Measurements from ENCODE around the gene LRFN4.
A peak's percentile ranks its signal among the peaks of the same experiment; 100 is the strongest.

Gene LRFN4

DNA sequence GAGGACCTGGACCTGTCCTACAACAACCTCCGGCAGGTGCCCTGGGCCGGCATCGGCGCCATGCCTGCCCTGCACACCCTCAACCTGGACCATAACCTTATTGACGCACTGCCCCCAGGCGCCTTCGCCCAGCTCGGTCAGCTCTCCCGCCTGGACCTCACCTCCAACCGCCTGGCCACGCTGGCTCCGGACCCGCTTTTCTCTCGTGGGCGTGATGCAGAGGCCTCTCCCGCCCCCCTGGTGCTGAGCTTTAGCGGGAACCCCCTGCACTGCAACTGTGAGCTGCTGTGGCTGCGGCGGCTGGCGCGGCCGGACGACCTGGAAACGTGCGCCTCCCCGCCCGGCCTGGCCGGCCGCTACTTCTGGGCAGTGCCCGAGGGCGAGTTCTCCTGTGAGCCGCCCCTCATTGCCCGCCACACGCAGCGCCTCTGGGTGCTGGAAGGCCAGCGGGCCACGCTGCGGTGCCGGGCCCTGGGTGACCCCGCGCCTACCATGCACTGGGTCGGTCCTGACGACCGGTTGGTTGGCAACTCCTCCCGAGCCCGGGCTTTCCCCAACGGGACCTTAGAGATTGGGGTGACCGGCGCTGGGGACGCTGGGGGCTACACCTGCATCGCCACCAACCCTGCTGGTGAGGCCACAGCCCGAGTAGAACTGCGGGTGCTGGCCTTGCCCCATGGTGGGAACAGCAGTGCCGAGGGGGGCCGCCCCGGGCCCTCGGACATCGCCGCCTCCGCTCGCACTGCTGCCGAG is 1.5 kb downstream of the LRFN4 start:
- TF ChIP-seq, protein P1, sequence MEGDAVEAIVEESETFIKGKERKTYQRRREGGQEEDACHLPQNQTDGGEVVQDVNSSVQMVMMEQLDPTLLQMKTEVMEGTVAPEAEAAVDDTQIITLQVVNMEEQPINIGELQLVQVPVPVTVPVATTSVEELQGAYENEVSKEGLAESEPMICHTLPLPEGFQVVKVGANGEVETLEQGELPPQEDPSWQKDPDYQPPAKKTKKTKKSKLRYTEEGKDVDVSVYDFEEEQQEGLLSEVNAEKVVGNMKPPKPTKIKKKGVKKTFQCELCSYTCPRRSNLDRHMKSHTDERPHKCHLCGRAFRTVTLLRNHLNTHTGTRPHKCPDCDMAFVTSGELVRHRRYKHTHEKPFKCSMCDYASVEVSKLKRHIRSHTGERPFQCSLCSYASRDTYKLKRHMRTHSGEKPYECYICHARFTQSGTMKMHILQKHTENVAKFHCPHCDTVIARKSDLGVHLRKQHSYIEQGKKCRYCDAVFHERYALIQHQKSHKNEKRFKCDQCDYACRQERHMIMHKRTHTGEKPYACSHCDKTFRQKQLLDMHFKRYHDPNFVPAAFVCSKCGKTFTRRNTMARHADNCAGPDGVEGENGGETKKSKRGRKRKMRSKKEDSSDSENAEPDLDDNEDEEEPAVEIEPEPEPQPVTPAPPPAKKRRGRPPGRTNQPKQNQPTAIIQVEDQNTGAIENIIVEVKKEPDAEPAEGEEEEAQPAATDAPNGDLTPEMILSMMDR (IDR thresholded peaks at IDR 0.05; ENCODE audit: unreplicated experiment in 3 of 3), result no peak
- Mint-ChIP-seq H3K4me3 (peak overlapping the region; percentile 79 to 86 (median 85)), H3K27me3 (ENCODE audit: low read depth) (no peaks in the 10 kb centered on the region), H3K36me3 (ENCODE audit: low read depth) (no peaks in the 10 kb centered on the region), H3K27ac (no peak overlapping the region), H3K9me3 (no peaks in the 10 kb centered on the region), H3K4me1 (peaks cover 10% of the 10 kb centered on the region)

DNA sequence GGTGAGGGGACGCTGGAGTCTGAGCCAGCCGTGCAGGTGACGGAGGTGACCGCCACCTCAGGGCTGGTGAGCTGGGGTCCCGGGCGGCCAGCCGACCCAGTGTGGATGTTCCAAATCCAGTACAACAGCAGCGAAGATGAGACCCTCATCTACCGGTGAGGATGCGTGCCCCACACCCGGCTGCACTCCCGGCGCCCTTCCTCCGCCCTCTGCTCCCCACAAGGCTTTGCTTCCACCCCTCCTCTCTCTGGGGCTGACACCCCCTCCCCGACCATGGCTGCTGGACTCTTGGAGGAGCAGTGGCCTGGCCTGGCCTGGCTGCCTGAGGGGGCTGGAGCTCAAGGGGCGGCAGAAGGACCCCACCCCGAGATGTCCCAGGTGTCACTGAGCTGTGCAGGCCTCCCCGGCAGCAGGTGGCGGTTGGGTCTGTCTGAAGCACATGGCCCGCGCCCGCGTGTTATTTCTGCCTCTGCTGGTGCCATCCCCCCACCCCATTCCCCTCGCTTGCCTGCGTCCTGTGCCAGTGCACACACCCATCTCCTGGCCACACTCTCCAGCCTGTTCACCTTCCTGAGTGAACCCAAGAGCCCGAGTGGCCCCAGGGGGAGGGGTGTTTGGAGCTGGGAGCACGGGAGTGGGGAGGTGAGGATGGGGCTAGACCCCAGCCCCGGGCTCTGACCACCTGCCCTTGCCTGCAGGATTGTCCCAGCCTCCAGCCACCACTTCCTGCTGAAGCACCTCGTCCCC is 2.2 kb downstream of the LRFN4 start:
- Mint-ChIP-seq H3K4me1 (peaks cover 10% of the 10 kb centered on the region), H3K36me3 (ENCODE audit: low read depth) (no peaks in the 10 kb centered on the region), H3K27ac (no peak overlapping the region), H3K27me3 (ENCODE audit: low read depth) (no peaks in the 10 kb centered on the region), H3K9me3 (no peaks in the 10 kb centered on the region), H3K4me3 (peak overlapping the region; percentile 34 to 64 (median 48))
- TF ChIP-seq, protein P1 (IDR thresholded peaks at IDR 0.05; ENCODE audit: unreplicated experiment in 3 of 3), result no peak

DNA sequence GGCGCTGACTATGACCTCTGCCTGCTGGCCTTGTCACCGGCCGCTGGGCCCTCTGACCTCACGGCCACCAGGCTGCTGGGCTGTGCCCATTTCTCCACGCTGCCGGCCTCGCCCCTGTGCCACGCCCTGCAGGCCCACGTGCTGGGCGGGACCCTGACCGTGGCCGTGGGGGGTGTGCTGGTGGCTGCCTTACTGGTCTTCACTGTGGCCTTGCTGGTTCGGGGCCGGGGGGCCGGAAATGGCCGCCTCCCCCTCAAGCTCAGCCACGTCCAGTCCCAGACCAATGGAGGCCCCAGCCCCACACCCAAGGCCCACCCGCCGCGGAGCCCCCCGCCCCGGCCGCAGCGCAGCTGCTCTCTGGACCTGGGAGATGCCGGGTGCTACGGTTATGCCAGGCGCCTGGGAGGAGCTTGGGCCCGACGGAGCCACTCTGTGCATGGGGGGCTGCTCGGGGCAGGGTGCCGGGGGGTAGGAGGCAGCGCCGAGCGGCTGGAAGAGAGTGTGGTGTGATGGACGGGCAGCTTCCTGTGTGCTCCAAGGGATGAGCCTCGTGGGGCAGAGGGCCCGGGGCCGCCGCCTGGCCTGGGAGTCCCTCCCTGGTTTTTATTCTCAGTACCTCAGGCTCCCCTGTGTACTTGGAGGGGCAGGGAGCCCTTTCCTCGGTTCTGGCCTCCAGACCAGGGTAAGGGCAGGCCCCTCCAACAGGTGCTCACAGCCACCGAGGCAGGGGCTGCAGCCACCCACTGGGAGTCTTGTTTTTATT is 3.0 kb downstream of the LRFN4 start:
- TF ChIP-seq, protein P1 (IDR thresholded peaks at IDR 0.05; ENCODE audit: unreplicated experiment in 3 of 3), result no peak
- Mint-ChIP-seq H3K36me3 (ENCODE audit: low read depth) (no peaks in the 10 kb centered on the region), H3K4me1 (peaks cover 13% of the 10 kb centered on the region), H3K27me3 (ENCODE audit: low read depth) (no peaks in the 10 kb centered on the region), H3K4me3 (no peak overlapping the region), H3K27ac (no peak overlapping the region), H3K9me3 (no peaks in the 10 kb centered on the region)

DNA sequence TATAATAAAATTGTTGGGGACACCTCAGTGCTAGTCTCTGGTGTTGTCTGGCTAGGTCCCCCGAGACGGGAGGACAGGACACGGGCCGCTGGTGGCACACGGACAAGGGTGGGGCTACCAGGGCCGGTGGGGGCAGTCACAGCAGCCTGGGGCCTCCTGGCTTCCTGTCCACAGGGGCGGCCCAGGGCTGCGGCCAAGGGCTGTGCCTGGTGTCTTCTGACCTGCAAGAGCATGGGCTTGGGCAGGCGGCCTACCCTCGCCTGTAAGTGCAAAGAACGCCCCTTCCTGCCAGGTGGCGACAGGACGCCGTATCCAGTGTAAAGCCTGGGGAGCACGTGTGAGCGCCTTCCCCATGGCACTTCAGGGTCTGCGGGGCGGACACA is 3.6 kb downstream of the LRFN4 start:
- no peaks in the 10 kb centered on the region for H3K9me3 Mint-ChIP-seq
- no peaks in the 10 kb centered on the region for H3K36me3 Mint-ChIP-seq (ENCODE audit: low read depth)
- H3K27ac Mint-ChIP-seq, result no peak overlapping the region
- no peaks in the 10 kb centered on the region for H3K27me3 Mint-ChIP-seq (ENCODE audit: low read depth)
- TF ChIP-seq, protein P1 (IDR thresholded peaks at IDR 0.05; ENCODE audit: unreplicated experiment in 3 of 3), result no peak
- H3K4me3 Mint-ChIP-seq, result peak overlapping the region in 2 of 3 experiments; percentile 32 to 42
- peaks cover 12% of the 10 kb centered on the region for H3K4me1 Mint-ChIP-seq

DNA sequence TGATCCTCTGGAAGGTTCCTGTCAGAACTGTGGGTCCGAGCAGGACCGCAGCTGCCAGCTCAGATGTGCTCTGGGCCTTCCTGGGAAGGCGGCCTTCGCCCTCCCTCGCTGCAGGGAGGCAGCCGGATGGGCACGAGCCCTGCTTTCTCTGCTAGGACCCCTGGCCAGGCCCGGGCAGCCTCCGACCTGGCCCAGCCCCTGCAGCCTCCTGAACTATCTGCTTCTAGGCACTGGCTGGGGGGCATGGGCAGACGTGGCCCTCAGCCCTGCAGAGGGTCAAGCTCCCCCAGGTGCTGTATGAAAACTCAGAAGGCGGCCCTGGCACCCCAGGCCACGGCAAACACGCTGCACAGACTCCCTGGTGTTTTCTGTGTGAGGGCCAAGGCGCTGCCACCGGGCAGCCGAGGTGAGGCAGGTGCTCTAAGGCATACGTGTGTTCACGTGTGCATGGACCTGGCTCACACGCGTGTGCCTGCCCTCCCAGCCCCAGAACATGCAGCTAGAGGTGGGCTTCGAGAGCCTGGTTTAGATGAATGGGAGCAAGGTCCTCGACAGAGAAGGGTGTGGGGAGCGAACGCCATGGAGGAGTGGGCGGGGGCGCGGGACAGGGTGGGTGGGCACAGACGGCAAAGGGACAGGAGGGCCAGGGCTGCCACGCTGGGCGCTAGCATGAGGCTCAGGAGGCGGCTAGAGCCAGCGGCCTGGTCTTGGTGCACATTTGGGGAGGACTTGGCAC is 4.3 kb downstream of the LRFN4 start:
- Mint-ChIP-seq H3K27ac (no peak overlapping the region), H3K4me1 (peaks cover 7% of the 10 kb centered on the region), H3K9me3 (no peaks in the 10 kb centered on the region), H3K4me3 (no peak overlapping the region), H3K27me3 (ENCODE audit: low read depth) (no peaks in the 10 kb centered on the region), H3K36me3 (ENCODE audit: low read depth) (no peaks in the 10 kb centered on the region)
- TF ChIP-seq, protein P1 (IDR thresholded peaks at IDR 0.05; ENCODE audit: unreplicated experiment in 3 of 3), result no peak

All from nephron (organoid).